CD4-positive, alpha-beta T cell treated with Interleukin-10 for 1 hour (primary cell): ENCODE measurements around the gene MARK1.
A peak's percentile ranks its signal among the peaks of the same experiment; 100 is the strongest.
"Not testable (repeated sequence)": the region's sequence is repeated elsewhere in the genome, so short reads cannot be mapped to it uniquely, and the experiment has no call there.

Source experiments
- DNase-seq: peaks from one replicate; pipeline ENCODE4 v3.0.0-alpha.2; 2020

The MARK1 gene

DNA sequence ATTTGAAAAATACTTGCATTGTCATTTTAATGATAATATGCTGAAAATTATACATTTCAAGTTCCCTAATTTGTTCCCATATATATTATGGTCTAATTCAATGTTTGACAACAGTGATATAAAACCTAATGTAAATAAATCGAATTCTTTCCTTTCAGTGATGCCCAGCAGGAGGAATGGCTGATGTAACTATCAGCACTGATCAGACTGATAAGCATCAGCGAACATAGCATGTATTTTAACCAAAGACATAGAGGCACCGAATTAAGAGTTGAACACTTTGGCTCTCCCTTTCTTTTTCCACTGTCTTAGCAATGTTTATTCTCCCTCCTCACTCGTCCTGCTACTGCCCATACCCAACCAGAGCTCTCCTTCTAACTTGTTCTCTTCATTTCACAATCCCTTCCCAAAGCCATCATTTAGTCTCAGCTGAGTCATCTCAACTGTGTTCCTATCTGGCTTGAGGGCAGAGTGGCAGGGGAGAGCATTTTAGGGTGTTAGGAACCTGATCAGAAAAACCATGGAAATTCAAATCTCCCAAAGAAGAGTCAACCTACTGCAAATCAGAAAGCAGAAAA lies 103.4 kb downstream of the MARK1 start:
- DNase-seq = no peak

DNA sequence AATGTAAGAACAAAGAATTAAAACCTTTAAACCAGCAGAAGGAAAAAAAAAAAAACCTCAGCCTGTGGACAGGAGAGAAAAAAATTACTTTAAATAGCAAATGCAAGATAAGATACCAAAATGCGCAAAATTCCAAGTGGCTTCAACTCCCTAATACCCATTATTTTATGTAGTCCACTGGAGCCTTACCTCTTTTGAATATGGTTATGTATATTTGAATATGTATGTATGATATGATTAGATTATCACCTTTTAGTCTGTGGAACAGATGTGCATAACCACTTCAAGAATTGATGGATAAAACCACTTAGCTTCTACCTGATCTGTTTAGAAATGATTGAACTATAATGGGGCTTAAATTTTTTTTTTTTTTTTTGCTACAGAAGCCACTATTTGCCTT lies 109.8 kb downstream of the MARK1 start:
- no peak for DNase-seq

DNA sequence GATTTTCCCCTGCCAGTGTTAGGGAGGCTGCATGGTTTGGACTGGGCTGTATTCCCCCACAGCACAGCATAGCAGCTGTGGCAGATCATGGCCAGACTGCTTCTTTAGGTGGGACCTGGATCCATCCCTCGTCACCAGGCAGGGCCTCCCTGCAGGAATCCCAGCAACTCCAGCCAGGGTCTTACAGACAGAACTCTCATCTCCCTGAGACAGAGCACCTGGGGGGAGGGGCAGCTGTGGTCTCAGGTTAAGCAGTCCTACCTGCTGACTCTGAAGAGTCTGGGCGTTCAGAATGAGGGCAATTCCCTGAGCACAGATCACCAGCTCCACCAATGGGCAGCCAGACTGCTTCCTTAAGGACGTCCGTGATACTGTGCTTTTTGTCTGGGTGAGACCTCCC lies 114.3 kb downstream of the MARK1 start:
- DNase-seq = no peak

DNA sequence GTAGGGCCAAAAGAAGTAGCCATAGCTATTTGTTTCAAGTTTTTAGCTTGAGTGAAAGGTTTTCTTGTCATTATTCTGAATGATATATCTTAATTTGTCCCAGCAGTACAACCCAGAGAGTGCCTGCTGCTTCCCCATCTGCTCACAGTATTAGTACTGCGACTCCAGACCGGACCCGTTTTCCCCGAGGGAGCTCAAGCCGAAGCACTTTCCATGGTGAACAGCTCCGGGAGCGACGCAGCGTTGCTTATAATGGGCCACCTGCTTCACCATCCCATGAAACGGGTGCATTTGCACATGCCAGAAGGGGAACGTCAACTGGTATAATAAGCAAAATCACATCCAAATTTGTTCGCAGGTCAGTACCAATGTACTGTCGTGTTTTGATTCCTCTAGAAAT lies 125.1 kb downstream of the MARK1 start:
- no peak for DNase-seq

DNA sequence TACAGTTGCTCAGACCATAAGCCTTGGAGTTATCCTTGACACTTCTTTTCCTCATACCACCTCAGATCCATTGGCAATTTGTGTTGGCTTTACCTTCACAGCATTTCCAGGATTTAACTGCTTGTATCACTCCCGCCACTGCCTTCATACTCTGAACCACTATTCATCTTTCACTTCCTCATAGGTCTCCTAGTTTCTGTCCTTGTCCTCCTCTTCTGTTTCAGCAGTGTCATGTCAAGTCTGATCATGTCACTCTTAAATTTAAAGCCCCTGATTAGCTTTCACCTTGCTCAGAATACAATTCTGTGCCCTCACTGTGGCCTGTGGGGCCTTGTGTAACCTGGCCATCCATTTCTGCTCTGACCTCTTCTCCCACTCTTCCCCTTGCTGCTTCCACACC lies 127.6 kb downstream of the MARK1 start:
- no peak for DNase-seq

DNA sequence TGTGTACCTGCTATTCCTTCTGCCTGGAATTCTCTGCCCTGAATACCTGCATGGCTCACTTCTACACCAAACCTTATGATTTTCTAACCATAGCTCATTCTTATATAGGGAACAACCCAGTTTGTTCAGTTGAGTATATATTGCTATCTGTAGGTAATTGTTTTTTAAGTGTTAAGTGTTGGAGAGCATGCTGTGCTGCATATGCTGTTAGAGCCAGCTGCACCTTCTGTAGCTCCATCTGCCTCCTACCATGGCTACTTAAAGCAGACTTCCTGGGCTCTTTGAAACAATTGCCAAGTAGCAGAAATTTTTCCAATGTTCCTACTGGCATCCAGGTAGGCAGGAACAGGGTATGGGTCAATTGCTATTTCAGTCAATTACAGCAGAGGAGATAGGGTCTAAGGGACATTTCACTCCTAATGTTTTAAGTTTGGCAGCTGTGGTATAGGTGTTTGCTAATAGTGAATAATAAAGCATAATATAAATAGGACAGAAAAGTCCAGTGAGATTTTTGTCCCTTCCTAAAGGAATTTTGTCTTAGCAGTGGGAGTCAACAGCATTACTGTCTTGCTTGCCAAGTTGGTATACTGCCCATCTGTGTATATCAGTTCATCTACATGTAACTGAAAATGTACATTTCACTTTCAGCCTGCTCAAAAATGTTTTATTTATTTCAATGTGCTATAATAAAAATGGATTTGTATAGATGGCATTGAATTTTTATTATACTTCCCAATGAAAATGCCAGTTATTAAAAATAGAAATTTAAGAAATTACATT lies 128.2 kb downstream of the MARK1 start:
- no peak for DNase-seq

DNA sequence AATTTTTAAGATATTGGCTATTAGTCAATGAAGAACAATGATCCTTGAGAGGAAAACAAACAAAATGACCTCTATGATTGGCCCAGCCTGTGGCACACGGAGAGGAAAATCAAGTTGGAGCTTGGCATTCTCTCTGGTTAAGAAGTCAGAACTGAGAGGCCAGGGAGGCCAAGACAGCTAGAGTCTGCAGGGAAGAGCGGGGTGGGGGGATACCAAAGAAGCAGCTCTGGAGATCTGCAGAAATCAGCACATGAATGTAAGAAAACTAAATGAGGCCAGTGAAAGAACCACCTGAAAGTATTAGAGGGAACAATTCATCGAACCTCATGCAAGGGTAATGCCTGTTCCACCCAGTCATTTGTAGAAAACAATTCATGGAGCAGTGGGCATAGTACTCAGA lies 138.4 kb downstream of the MARK1 start:
- DNase-seq = no peak

DNA sequence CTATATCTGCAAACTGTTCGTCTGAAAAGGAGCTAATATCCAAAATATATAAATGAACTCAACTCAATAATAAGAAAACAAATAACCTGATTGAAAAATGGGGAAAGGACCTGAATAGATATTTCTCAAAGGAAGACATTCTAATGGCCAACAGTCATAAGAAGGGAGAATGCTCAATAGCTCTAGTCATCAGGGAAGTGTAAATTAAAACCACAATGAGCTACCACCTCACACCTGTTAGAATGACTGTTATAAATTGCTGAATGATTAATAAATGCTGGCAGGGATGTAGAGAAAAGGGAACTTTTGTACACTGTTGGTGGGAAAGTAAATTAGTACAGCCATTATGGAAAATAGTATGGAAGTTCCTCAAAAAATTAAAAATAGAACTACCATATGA lies 141.1 kb downstream of the MARK1 start:
- DNase-seq = no peak

DNA sequence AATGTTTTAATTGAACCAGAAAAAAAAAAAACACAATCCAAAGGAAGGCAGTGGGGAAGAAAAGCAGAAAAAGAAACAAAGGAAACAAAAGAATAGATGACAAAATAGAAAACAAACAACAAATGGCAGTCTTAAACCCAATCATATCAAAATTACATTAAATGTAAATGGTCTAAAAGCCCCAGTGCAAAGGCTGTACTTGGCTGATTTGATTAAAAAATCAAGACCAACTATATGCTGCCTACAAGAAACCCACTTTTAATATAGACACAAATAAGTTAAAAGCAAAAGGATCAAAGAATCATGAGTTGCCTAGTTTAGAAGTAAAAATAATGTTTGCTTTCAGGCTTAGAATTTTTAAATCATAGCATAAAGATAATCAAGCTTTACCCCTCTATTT lies 142.4 kb downstream of the MARK1 start:
- DNase-seq = no peak

DNA sequence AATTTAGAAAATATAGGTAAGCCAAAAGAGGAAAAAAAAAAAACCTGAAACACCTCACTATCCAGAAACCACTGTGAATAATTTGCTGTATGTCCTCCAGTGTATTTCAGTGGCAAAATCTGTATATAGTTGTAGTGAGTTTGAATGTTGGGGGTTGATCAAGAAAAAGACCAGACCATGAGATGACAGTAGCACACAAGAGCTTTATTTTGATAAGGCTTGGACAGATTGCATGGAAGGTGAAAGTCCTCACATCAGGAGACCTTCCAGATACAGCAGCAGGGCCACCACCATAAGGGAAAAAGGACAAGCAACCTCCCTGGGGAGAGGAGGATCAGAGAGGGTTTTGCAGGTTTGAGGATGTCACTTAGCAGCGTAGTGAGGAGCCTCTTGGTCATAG lies 146.0 kb downstream of the MARK1 start:
- DNase-seq = no peak

DNA sequence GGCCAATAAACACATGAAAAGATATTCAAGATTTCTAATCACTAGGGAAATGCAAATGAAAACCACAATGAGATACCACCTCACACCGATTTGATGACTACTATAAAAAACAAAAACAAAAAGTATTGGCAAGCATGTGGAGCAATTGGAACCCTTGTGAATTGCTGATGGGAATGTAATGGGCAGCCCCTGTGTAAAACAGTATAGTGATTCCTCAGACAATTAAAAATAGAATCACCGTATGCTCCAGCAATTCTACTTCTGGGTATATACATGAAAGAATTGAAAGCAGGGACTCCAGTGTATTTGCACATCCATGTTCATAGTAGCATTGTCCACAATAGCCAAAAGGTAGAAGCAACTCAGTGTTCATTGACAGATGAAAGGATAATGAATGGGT lies 149.3 kb downstream of the MARK1 start:
- no peak for DNase-seq

DNA sequence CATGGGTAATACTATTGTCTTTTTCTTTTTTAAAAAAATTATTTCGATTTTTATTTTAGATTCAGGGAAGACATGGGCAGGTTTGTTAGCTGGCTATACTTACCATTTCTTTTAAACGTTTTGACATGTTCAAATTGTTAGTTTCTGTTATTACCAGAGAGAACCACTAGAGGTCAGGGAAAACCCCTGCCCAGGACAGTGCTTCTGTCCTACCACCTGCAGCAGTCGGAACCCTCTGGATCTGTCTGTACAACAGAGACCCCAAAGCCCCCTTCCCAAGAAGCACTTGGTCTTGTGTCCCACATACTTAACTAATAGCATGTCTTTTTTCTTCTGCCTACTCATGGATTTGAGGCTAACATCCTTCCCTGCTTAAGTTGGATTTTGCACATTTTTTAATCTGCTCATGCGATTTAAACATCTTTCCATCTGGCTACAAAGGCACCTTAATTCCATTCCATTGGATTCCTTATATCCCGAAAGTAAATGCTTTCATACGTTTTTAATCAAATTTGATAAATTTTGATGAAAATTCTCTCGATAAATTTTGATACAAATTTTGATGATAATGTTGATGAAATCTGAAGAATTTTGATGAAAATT lies 152.2 kb downstream of the MARK1 start:
- peak; percentile 42 for DNase-seq

DNA sequence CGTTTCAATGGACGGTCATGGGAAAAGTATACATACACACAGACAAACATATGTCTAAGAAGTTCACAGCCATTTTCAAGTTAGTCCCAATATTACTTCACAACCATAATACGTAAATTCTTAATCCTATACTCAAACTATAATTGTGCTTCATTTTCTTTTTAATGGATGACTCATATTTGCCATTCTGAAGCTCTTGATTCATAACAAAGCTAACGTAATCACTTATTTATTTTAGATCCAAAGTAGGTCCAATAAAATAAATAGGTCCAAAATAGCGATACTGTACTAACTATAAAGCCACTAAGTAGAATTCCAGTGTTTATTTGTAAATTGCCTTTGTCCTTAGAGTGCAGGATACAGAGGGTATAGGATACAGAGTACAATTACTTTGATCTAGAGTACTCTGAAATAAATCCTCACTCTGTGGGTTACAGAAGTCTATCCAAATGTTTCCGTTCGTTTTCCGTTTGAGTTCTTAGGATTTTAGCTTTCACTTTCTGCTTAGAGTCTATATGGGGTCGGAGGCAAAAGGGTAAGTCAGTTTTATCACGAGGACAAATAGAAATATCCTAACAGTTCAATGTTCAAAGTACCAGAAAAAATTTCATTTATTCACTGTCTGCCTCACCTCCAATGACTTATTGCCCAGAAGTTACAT lies 153.4 kb downstream of the MARK1 start:
- no peak for DNase-seq

DNA sequence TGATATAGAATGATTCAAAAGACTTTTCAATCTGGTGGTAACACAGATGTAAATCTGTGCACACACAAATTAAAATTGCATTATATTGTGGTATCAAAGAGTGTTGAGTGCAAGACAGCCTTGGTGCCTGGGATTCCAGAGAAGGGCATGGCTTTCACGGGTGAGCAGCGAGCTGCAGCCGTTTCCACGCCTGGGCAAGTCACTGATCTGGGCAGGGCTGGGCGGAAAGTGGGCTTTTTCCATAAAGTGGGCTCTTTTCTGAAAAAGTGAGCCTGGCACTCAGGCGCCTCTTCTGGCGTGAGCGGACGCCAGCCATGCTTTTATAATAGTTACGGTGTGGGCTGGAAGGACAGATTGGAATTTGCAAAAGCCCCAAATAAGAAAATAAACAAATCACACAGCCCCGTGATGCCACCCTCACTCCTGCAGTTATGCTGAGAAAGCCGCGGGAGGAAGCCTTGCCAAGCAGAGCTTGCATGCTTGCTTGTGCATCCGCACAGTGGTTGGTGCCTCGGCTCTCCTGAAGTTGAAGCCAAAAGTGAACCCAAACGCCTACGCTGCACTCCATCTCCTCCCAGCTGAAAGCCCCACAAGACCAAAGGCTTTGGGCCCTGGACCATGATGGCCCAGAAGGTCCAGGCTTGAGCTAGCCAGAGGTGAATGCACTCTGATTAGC lies 155.1 kb downstream of the MARK1 start:
- no peak for DNase-seq

DNA sequence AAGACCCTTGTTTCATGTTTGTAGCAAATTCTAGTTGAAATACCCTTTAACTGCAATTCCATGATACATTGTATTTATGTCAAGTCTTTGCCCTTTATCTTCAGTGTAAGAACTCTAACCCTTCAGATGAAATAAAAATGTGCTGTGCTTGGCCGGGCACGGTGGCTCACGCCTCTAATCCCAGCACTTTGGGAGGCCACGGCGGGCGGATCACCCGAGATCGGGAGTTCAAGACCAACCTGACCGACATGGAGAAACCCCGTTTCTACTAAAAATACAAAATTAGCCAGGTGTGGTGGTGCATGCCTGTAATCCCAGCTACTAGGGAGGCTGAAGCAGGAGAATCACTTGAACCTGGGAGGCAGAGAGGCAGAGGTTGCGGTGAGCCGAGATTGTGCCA lies 155.8 kb downstream of the MARK1 start:
- not testable (repeated sequence) for DNase-seq

DNA sequence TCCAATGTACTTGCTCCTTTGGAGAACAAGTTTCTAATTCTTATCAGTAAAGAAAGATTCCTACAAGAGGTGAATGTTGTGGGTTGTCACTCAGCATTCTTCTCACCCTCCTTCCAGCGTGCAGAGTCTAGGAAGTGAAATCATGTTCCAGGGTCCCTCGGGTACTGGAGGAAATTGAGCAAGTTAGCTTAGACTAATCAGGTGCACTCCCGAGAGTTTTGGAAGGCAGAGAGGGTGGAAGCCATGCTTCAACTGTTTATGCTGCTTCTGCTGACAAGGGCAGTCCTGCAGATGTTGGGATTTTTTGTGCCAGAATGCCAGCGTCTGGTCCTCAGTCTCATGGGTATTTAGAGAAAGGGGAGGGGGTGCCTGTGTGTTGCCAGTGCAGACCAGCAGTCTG lies 157.0 kb downstream of the MARK1 start:
- no peak for DNase-seq

DNA sequence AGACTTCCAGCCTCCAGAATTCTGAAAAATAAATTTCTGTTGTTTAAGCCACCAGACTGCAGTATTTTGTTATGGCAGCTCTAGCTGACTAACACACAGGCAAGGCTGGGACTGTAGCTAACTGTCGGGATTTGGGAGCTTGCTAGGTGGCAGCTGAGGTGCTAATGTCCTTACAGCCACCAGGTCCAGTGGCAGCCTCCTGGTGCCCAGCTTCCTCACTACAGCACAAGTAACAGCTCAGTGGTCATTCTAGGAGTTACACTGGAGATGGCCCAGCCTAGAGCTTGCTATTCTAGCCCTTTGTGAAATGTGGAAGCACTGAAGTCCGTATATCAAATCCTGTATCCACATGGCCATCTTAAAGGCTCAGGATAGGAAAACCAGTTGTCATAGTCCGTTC lies 157.9 kb downstream of the MARK1 start:
- DNase-seq = no peak

DNA sequence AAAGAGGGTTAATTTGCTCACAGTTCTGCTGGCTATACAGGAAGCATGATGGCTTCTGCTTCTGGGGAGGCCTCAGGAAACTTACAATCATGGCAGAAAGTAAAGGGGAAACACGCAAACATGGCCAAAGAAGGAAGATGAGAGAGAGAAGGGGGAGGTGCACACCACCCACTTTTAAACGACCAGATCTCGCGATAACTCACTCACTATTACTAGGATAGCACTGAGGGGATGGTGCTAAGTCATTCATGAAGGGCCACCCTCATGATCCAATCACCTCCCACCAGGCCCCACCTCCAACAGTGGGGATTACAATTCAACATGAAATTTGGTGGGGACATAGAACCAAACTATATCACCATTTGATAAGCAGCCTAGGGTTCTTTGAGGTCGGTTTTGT lies 159.9 kb downstream of the MARK1 start:
- DNase-seq = no peak

DNA sequence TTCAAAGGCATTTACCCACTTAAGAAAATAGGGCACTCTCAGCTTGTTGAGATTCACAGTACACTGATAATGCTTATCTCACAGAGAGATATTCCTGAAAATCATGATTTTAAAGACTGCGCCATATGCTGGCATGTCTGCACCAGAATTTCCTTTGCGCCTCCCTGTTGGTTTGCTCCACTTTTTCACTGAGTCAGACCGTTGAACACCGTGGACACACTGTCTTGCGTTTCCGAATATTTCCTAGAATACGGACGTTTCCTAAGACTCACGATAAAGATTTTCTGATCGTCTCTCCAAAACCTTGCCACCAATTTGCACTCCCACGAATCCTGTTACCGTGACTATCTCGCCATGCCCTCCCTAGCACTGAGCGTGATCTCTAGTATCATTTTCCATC lies 161.7 kb downstream of the MARK1 start:
- no peak for DNase-seq

DNA sequence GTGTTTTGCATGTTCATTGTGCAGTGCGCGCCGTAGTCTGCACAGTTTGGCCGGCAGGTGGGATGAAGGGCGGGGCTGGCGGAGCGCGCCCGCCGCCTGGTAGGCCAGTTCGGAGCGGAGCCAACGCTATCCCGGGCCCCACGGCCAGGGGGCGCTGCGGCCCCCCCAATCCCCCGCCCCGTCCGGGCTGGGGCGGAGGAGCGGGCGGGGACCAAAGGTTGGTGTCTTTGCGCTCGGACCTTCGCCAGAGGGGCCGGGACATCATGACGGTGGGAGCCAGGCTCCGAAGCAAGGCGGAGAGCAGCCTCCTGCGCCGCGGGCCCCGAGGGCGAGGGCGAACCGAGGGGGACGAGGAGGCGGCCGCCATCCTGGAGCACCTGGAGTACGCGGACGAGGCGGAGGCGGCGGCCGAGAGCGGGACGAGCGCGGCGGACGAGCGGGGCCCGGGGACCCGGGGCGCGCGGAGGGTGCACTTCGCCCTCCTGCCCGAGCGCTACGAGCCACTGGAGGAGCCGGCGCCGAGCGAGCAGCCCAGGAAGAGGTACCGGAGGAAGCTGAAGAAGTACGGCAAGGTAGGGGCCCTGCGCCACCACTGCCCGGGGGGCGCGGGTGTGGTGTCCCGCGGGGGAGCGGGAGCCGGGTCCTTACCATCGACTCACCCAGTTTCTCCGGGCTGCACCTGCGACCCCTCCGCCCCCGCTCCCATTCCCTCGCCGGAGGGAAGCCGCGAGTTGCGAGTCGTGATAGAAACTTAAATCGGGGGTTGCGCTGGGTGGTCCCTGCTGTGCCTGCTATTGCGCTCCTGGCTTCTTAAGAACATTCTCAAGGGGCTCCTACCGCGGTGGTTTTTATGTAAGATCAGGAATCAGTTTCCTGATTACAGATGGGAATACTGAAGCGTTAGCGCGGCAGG lies 162.5 kb downstream of the MARK1 start, which contains the start of gene C1orf115:
Gene C1orf115, plus strand, starts transcription at position 224 of the 913 bp plus-strand sequence. Its CDS starts 40 bp downstream, at position 264.
- DNase-seq = peak; percentile 74

DNA sequence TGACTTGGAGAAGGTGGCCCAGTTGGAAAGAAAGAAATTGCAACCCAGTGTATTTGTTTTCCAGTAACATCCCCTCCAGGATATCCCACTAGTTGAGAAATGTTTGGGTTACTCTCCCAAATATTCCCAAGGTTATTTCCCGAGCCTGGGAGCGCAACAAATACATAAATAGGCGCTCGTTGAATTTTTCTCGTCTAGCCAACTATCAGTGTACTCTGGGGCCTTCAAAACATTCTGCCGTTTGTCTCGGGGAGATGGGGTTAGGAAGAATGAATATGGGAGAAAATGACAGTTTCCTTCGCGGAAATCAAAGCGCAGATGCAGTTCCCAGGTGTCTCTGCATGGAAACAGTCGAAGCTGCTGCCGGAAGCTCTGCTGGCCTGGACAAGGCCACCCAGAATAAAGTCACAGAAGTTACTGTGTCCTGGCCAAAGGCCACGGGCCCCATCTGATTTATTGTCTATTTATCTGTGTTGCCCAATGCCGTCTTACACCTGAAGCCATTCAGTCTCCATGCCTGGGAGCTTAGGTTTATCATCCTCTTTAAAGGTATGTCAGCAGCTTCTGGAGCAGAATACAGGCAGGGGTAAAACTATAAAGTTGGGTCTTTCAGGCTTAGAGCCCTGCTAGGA lies 163.2 kb downstream of the MARK1 start:
- DNase-seq = no peak
